SU-DHL-6 (cell line): Measurements from ENCODE around the gene CCDC85A.

Source experiments
- H2AFZ ChIP-seq: fragments of 200-600 bp; sonication (generic); 2 replicates; pipeline ENCODE4 v1.6.1; 2014; ENCODE audit warnings: low read depth, mild to moderate bottlenecking, moderate library complexity, mixed read lengths, antibody characterized with exemption, low read length; ENCODE audit not compliant: severe bottlenecking
- H3F3A ChIP-seq: fragments of 200-600 bp; shearing (Covaris generic); 2 replicates; pipeline ENCODE4 v1.6.0; 2016; ENCODE audit warnings: antibody characterized with exemption, mild to moderate bottlenecking; ENCODE audit not compliant: insufficient read depth
- H3K27ac ChIP-seq: fragments of 200-600 bp; sonication (generic); 2 replicates; pipeline ENCODE4 v1.5.1; 2016; ENCODE audit warnings: low read depth, mild to moderate bottlenecking, low read length, moderate library complexity, mixed read lengths
- H3K27me3 ChIP-seq: fragments of 200-600 bp; sonication (generic), shearing (Covaris generic); 2 replicates; pipeline ENCODE4 v1.6.0; 2014; ENCODE audit warnings: mild to moderate bottlenecking, low read length
- H3K36me3 ChIP-seq: fragments of 200-600 bp; sonication (generic); 2 replicates; pipeline ENCODE4 v1.6.1; 2014; ENCODE audit warnings: mild to moderate bottlenecking, low read length, mixed read lengths
- H3K4me2 ChIP-seq: fragments of 300-600, 200-600 bp; shearing (Covaris generic), sonication (generic); 2 replicates; pipeline ENCODE4 v1.6.0; 2014; ENCODE audit warnings: low read length, low read depth, mild to moderate bottlenecking; ENCODE audit not compliant: poor library complexity, severe bottlenecking
- H3K4me3 ChIP-seq: fragments of 200-600 bp; sonication (generic); 2 replicates; pipeline ENCODE4 v1.5.1; 2014; ENCODE audit warnings: antibody characterized with exemption, low read length, mild to moderate bottlenecking, mixed read lengths; ENCODE audit not compliant: insufficient read depth, poor library complexity, severe bottlenecking
- H3K79me2 ChIP-seq: fragments of 200-600 bp; sonication (generic); 2 replicates; pipeline ENCODE4 v1.6.1; 2014; ENCODE audit warnings: mild to moderate bottlenecking, low read length, moderate library complexity; ENCODE audit not compliant: insufficient read depth
- H3K9ac ChIP-seq: fragments of 200-600 bp; sonication (generic); 2 replicates; pipeline ENCODE4 v1.7.0; 2014; ENCODE audit warnings: mild to moderate bottlenecking, low read length
- H3K9me2 ChIP-seq: fragments of 200-600 bp; sonication (generic); replicated peaks from 2 replicates; pipeline ENCODE4 v1.6.1; 2014; ENCODE audit warnings: low read length; ENCODE audit not compliant: insufficient read depth
- H3K9me3 ChIP-seq: fragments of 200-600 bp; sonication (generic); 2 replicates; pipeline ENCODE4 v1.6.1; 2014; ENCODE audit warnings: low read length, mixed read lengths; ENCODE audit not compliant: insufficient read depth
- H4K20me1 ChIP-seq: fragments of 200-600 bp; sonication (generic); 2 replicates; pipeline ENCODE4 v1.6.1; 2014; ENCODE audit warnings: low read depth, mild to moderate bottlenecking, antibody characterized with exemption, low read length, moderate library complexity, mixed read lengths
- CTCF ChIP-seq: fragments of 200-600 bp; sonication (generic); IDR thresholded peaks from one replicate; pipeline ENCODE4 v1.5.1; 2017; ENCODE audit warnings: antibody characterized with exemption, mild to moderate bottlenecking, low read length, moderate library complexity; ENCODE audit not compliant: insufficient read depth, poor library complexity, severe bottlenecking
- EZH2phosphoT487 ChIP-seq: fragments of 200-600 bp; sonication (generic), shearing (Covaris generic); conservative IDR thresholded peaks from 2 replicates; pipeline ENCODE4 v1.6.1; 2018; ENCODE audit warnings: mild to moderate bottlenecking, antibody characterized with exemption, low read length, moderate library complexity, mixed read lengths

The CCDC85A gene

GRCh38 chr2:56379066-56379465 lies 195.3 kb downstream of the CCDC85A start:
- Histone ChIP-seq H3F3A (no peaks in the 10 kb centered on the region), H3K4me2 (no peak overlapping the region), H3K27ac (no peak overlapping the region), H3K4me3 (no peak overlapping the region), H3K9me3 (no peaks in the 10 kb centered on the region), H4K20me1 (no peaks in the 10 kb centered on the region), H3K9me2 (no peaks in the 10 kb centered on the region), H3K79me2 (no peaks in the 10 kb centered on the region), H2AFZ (no peak overlapping the region), H3K36me3 (no peaks in the 10 kb centered on the region), H3K27me3 (no peaks in the 10 kb centered on the region), H3K9ac (no peak overlapping the region)
- no peak for TF ChIP-seq EZH2phosphoT487
- no peak for TF ChIP-seq CTCF

- Histone ChIP-seq H2AFZ (no peak overlapping the region), H3K4me3 (no peak overlapping the region), H3F3A (no peaks in the 10 kb centered on the region), H4K20me1 (no peaks in the 10 kb centered on the region), H3K79me2 (no peaks in the 10 kb centered on the region), H3K9me3 (no peaks in the 10 kb centered on the region), H3K27me3 (no peaks in the 10 kb centered on the region), H3K9ac (no peak overlapping the region), H3K36me3 (no peaks in the 10 kb centered on the region), H3K27ac (no peak overlapping the region), H3K9me2 (no peaks in the 10 kb centered on the region), H3K4me2 (no peak overlapping the region)
- TF ChIP-seq EZH2phosphoT487 (no peak), CTCF (no peak)
Observed at GRCh38 chr2:56380861-56381260, 197.1 kb downstream of the CCDC85A start.

- Histone ChIP-seq H2AFZ (no peak overlapping the region), H3K4me3 (no peak overlapping the region), H3K79me2 (no peaks in the 10 kb centered on the region), H3K9me3 (no peaks in the 10 kb centered on the region), H3K27ac (no peak overlapping the region), H3F3A (no peaks in the 10 kb centered on the region), H3K9ac (no peak overlapping the region), H3K4me2 (no peak overlapping the region), H3K9me2 (no peaks in the 10 kb centered on the region), H4K20me1 (no peaks in the 10 kb centered on the region), H3K36me3 (no peaks in the 10 kb centered on the region), H3K27me3 (no peaks in the 10 kb centered on the region)
- no peak for TF ChIP-seq EZH2phosphoT487
- TF ChIP-seq CTCF = no peak
Observed at GRCh38 chr2:56382466-56382865, 198.7 kb downstream of the CCDC85A start.
